AG04450 (cell line): ENCODE results near the gene B4GALT1. TPM values are rescaled to one million over a fixed set of nuclear protein-coding genes. Genes with fewer than 3 reads are reported as not detected.

ENCODE experiments used
- CTCF ChIA-PET: fragments of 300-600, 350-600 bp; formaldehyde crosslinking; extraction: SDS; loops from one replicate; lab custom pipeline; 2022; ENCODE audit warnings: antibody characterized with exemption, inconsistent platforms; lab: Charles Lee
- POLR2A ChIA-PET: fragments of 350-600 bp; formaldehyde crosslinking; extraction: SDS; loops from one replicate; lab custom pipeline; 2021; ENCODE audit warnings: antibody characterized with exemption, inconsistent platforms; lab: Yijun Ruan, JAX
- DNase-seq: peaks from one replicate; pipeline ENCODE4 v3.0.0-alpha.2; 2011; ENCODE audit warnings: low read depth, low spot score
- H3K27ac ChIP-seq: one replicate; pipeline ENCODE4 v1.5.1; 2012; ENCODE audit warnings: low read depth, low read length, control low read depth
- H3K27me3 ChIP-seq: one replicate; pipeline ENCODE4 v1.6.0; 2012; ENCODE audit warnings: low read length; ENCODE audit not compliant: control insufficient read depth, insufficient read depth
- H3K4me3 ChIP-seq: 2 replicates; pipeline ENCODE4 v1.5.1; 2011; ENCODE audit warnings: mild to moderate bottlenecking, low read depth, low read length, control low read depth
- H3K9me3 ChIP-seq: 2 replicates; pipeline ENCODE4 v1.5.1; 2012; ENCODE audit warnings: low read length; ENCODE audit not compliant: control insufficient read depth, insufficient read depth
- CTCF ChIP-seq: IDR thresholded peaks from 2 replicates; pipeline ENCODE4 v1.5.1; 2011; ENCODE audit warnings: low read depth, low read length, control low read depth, inconsistent platforms
- polyA plus RNA-seq: library from polyadenylated mRNA; depleted of rRNA; stranded (reverse); fragments of >200 nt; gene quantifications from 2 replicates; pipeline ENCODE4 v1.2.3, GENCODE V29; 2011

The B4GALT1 gene
- polyA plus RNA-seq, 1 experiment: 57.0 TPM

GRCh38 chr9:33106827-33107621, 60.1 kb downstream of the B4GALT1 start:
- Histone ChIP-seq H3K27me3 (no peaks in the 10 kb centered on the region), H3K27ac (peak overlapping the region; percentile 93), H3K9me3 (no peaks in the 10 kb centered on the region), H3K4me3 (no peak overlapping the region)
- peak; percentile 71 for DNase-seq
- ChIA-PET POLR2A (interaction anchor here (0.6 to 1.1 kb wide), 2 partner anchors 75 to 119 kb away, joined by 3 to 5 read pairs; no protein-coding TSS in a partner anchor), CTCF (interaction anchor here (0.6 kb wide), 1 partner anchor 9 kb away, joined by 5 read pairs; no protein-coding TSS in a partner anchor)
- no peak for TF ChIP-seq CTCF

GRCh38 chr9:33106372-33106771, 60.8 kb downstream of the B4GALT1 start:
- Histone ChIP-seq H3K27me3 (no peaks in the 10 kb centered on the region), H3K27ac (peak overlapping the region; percentile 93), H3K4me3 (no peak overlapping the region), H3K9me3 (no peaks in the 10 kb centered on the region)
- CTCF ChIA-PET: interaction anchor here (0.6 kb wide), 1 partner anchor 9 kb away, joined by 5 read pairs; no protein-coding TSS in a partner anchor
- no peak for TF ChIP-seq CTCF
- POLR2A ChIA-PET: interaction anchor here (0.6 to 0.7 kb wide), 2 partner anchors 11 to 21 kb away, joined by 3 to 8 read pairs; no protein-coding TSS in a partner anchor
- DNase-seq: no peak

- ChIA-PET CTCF (no interaction called here), POLR2A (interaction anchor here (0.6 to 0.7 kb wide), 2 partner anchors 11 to 21 kb away, joined by 3 to 8 read pairs; no protein-coding TSS in a partner anchor)
- TF ChIP-seq CTCF: no peak
- DNase-seq: no peak
- Histone ChIP-seq H3K27ac (peak overlapping the region; percentile 93), H3K4me3 (no peak overlapping the region), H3K27me3 (no peaks in the 10 kb centered on the region), H3K9me3 (no peaks in the 10 kb centered on the region)
These were observed 61.2 kb downstream of the B4GALT1 start for GRCh38 chr9:33105959-33106358.

DNA sequence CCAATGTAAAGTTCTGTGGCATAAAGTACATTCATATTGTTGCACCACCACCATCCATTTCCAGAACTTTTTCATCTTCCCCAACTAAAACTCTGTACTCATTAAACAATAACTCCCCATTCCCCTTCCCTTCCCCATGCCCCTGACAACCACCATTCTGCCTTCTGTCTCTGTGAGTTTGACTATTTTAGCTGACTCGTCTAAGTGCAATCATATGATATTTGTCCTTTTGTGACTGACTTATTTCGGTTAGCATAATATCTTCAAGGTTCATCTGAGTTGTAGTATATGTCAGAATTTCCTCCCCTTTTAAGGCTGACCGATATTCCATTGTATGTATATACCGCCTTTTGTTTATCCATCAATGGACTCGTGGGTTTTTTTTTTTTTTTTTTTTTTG, 61.6 kb downstream of the B4GALT1 start:
- no peak for DNase-seq
- no peak overlapping the region for H3K4me3 ChIP-seq
- H3K9me3 ChIP-seq: no peaks in the 10 kb centered on the region
- no peak overlapping the region for H3K27ac ChIP-seq
- CTCF ChIA-PET: no interaction called here
- H3K27me3 ChIP-seq: no peaks in the 10 kb centered on the region
- POLR2A ChIA-PET: interaction anchor here (0.6 to 0.7 kb wide), 2 partner anchors 10 to 21 kb away, joined by 3 to 8 read pairs; no protein-coding TSS in a partner anchor
- no peak for TF ChIP-seq CTCF

- no peak for TF ChIP-seq CTCF
- no peaks in the 10 kb centered on the region for H3K9me3 ChIP-seq
- ChIA-PET CTCF (no interaction called here), POLR2A (no interaction called here)
- no peak overlapping the region for H3K4me3 ChIP-seq
- DNase-seq: no peak
- no peaks in the 10 kb centered on the region for H3K27me3 ChIP-seq
- no peak overlapping the region for H3K27ac ChIP-seq
These were observed 62.7 kb downstream of the B4GALT1 start for GRCh38 chr9:33104401-33104800.
